NOMO-1 treated with dmso at 0.1 percent for 144 hours (cell line): ENCODE results near the gene ARHGAP29.

ENCODE experiments used
- DNase-seq: peaks from one replicate; lab custom pipeline; 2025; ENCODE audit not compliant: unreplicated experiment; lab: John Stamatoyannopoulos, UW

ARHGAP29 gene

GRCh38 chr1:94235189-94236012, 2.0 kb downstream of the ARHGAP29 start:
- no peak for DNase-seq

- no peak for DNase-seq
Measured at GRCh38 chr1:94234615-94235014, 2.8 kb downstream of the ARHGAP29 start.

- DNase-seq, result no peak
Measured at GRCh38 chr1:94231746-94232145, 5.6 kb downstream of the ARHGAP29 start.

GRCh38 chr1:94230920-94231319, 6.5 kb downstream of the ARHGAP29 start:
- DNase-seq, result no peak

GRCh38 chr1:94228640-94229375, 8.6 kb downstream of the ARHGAP29 start:
- no peak for DNase-seq

GRCh38 chr1:94227624-94228023, 9.8 kb downstream of the ARHGAP29 start:
- DNase-seq, result no peak

- no peak for DNase-seq
Measured at GRCh38 chr1:94225845-94226244, 11.5 kb downstream of the ARHGAP29 start.

- DNase-seq, result no peak
Measured at GRCh38 chr1:94218332-94218731, 19.1 kb downstream of the ARHGAP29 start.

- no peak for DNase-seq
Measured at GRCh38 chr1:94215955-94216354, 21.4 kb downstream of the ARHGAP29 start.

GRCh38 chr1:94209982-94210381, 27.4 kb downstream of the ARHGAP29 start:
- no peak for DNase-seq

GRCh38 chr1:94209425-94209824, 28.0 kb downstream of the ARHGAP29 start:
- no peak for DNase-seq

GRCh38 chr1:94207695-94208094, 29.7 kb downstream of the ARHGAP29 start:
- DNase-seq, result no peak

- no peak for DNase-seq
Measured at GRCh38 chr1:94205639-94206038, 31.7 kb downstream of the ARHGAP29 start.

GRCh38 chr1:94202241-94202640, 35.1 kb downstream of the ARHGAP29 start:
- no peak for DNase-seq

- DNase-seq, result no peak
Measured at GRCh38 chr1:94199398-94199797, 38.0 kb downstream of the ARHGAP29 start.

GRCh38 chr1:94194079-94194865, 43.1 kb downstream of the ARHGAP29 start:
- no peak for DNase-seq

GRCh38 chr1:94193128-94193527, 44.3 kb downstream of the ARHGAP29 start:
- no peak for DNase-seq

- DNase-seq, result no peak
Measured at GRCh38 chr1:94191216-94191615, 46.2 kb downstream of the ARHGAP29 start.

GRCh38 chr1:94186946-94187345, 50.4 kb downstream of the ARHGAP29 start:
- DNase-seq, result no peak

GRCh38 chr1:94183197-94183815, 54.1 kb downstream of the ARHGAP29 start:
- no peak for DNase-seq

- no peak for DNase-seq
Measured at GRCh38 chr1:94182191-94182590, 55.2 kb downstream of the ARHGAP29 start.
